ENCODE results near the gene NOL4L. TPM values are rescaled to one million over a fixed set of nuclear protein-coding genes. Genes with fewer than 3 reads are reported as not detected.
A peak's percentile ranks its signal among the peaks of the same experiment; 100 is the strongest.

NOL4L gene
- total RNA-seq, 2 donors from 2014 or later, result 39.6 to 50.7 TPM

DNA sequence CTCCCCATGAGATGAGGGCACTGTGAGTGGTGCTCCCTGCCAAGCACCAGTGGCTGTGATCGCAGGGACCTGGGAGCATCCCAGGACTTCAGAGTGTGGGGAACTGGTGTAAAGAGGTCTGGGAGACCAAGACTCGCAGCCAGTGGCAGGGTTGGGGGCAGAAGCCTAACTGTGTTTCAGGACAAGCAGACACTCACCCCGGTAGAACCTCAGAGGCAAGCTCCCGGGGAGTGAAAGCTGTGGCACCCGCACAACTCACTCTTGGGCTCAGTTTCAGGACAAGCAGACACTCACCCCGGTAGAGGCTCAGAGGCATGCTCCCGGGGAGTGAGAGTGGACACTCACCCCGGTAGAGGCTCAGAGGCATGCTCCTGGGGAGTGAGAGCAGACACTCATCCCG lies 114.2 kb downstream of the NOL4L start:
- no peak overlapping the region for H3K4me3 Mint-ChIP-seq
- Histone ChIP-seq H3K36me3 (ENCODE audit: control insufficient read depth, insufficient read depth, low read length) (peaks cover 42% of the 10 kb centered on the region), H3K4me3 (ENCODE audit: low read length) (no peak overlapping the region), H3K9ac (ENCODE audit: extremely low read depth, low read length, poor library complexity, severe bottlenecking) (no peak overlapping the region), H3K9me3 (ENCODE audit: control insufficient read depth, low read length) (no peaks in the 10 kb centered on the region), H3K4me1 (ENCODE audit: control insufficient read depth, insufficient read depth, low read length) (peaks cover 18% of the 10 kb centered on the region), H3K27ac (ENCODE audit: low read depth, low read length) (peak overlapping the region; percentile 60), H3K27me3 (ENCODE audit: control insufficient read depth, insufficient read depth, low read length, poor library complexity, severe bottlenecking) (no peaks in the 10 kb centered on the region)
- H3K27ac Mint-ChIP-seq, result peak overlapping the region; percentile 82
- peaks cover 32% of the 10 kb centered on the region for H3K36me3 Mint-ChIP-seq (ENCODE audit: low read depth)
- H3K27me3 Mint-ChIP-seq (ENCODE audit: insufficient read depth), result no peaks in the 10 kb centered on the region
- no peak for TF ChIP-seq CTCF (conservative IDR thresholded peaks at IDR 0.05)
- no peak for DNase-seq
- H3K4me1 Mint-ChIP-seq, result peaks cover 19% of the 10 kb centered on the region
- H3K9me3 Mint-ChIP-seq, result no peaks in the 10 kb centered on the region
- 91 to 100% methylated on average over 3 to 9 of the region's 9 CpGs for WGBS, 2 experiments (ENCODE audit: insufficient coverage in 1 of 2, insufficient read length in 1 of 2)

DNA sequence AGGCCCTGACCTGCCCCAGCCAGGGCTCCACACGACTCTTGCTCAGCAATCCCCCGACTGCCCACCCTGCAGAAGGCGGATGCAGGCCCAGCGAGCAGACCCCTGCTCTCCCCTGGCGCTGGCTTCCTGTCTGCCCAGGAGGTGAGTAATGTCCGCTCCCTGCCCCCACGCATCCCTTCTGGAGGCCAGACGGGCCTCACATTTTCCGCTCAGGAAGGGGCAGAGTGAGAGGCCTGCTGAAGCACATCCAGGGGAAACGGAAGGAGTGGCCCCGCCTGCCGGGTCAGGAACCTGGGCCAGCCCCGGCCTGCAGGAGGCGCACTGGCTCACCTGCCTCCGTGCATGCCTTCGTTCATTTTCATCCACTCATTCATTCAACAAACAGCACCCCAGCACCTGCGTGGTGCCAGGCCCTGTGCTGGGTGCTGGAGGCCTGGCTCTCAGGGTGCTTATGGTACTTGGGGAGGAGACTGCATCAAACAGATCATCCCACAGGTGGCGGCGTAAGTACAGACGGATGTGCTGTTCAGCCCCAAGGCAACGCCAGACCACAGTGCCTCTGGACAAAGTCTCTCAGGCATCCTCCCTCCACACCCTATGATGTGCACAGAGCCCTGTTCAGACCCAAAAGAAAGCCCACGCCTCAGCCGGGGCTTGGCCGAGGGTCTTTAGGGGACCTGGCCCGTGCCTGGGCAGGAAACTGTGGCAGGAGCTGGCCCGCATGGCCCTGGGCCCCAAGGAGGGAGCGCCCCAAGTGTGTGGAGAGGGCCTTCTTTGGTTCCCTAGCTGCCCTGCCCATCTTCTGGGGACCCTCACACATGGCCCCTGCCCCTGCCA lies 114.9 kb downstream of the NOL4L start:
- Histone ChIP-seq H3K4me3 (ENCODE audit: low read length) (no peak overlapping the region), H3K9me3 (ENCODE audit: control insufficient read depth, low read length) (no peaks in the 10 kb centered on the region), H3K4me1 (ENCODE audit: control insufficient read depth, insufficient read depth, low read length) (peaks cover 11% of the 10 kb centered on the region), H3K9ac (ENCODE audit: extremely low read depth, low read length, poor library complexity, severe bottlenecking) (no peak overlapping the region), H3K36me3 (ENCODE audit: control insufficient read depth, insufficient read depth, low read length) (peaks cover 46% of the 10 kb centered on the region), H3K27me3 (ENCODE audit: control insufficient read depth, insufficient read depth, low read length, poor library complexity, severe bottlenecking) (no peaks in the 10 kb centered on the region), H3K27ac (ENCODE audit: low read depth, low read length) (peak overlapping the region; percentile 60)
- peak; percentile 84 for TF ChIP-seq CTCF (conservative IDR thresholded peaks at IDR 0.05)
- H3K4me1 Mint-ChIP-seq, result peaks cover 17% of the 10 kb centered on the region
- no peak overlapping the region for H3K4me3 Mint-ChIP-seq
- no peaks in the 10 kb centered on the region for H3K9me3 Mint-ChIP-seq
- peaks cover 32% of the 10 kb centered on the region for H3K36me3 Mint-ChIP-seq (ENCODE audit: low read depth)
- H3K27me3 Mint-ChIP-seq (ENCODE audit: insufficient read depth), result no peaks in the 10 kb centered on the region
- peak overlapping the region; percentile 87 for H3K27ac Mint-ChIP-seq
- peak; percentile 88 for DNase-seq
- WGBS, 2 experiments (ENCODE audit: insufficient coverage in 1 of 2, insufficient read length in 1 of 2), result 78 to 86% methylated on average over 14 to 27 of the region's 27 CpGs

- no peaks in the 10 kb centered on the region for H3K27me3 Mint-ChIP-seq (ENCODE audit: insufficient read depth)
- H3K27ac Mint-ChIP-seq, result no peak overlapping the region
- peaks cover 32% of the 10 kb centered on the region for H3K36me3 Mint-ChIP-seq (ENCODE audit: low read depth)
- Histone ChIP-seq H3K4me1 (ENCODE audit: control insufficient read depth, insufficient read depth, low read length) (no peaks in the 10 kb centered on the region), H3K9ac (ENCODE audit: extremely low read depth, low read length, poor library complexity, severe bottlenecking) (no peak overlapping the region), H3K4me3 (ENCODE audit: low read length) (no peak overlapping the region), H3K36me3 (ENCODE audit: control insufficient read depth, insufficient read depth, low read length) (peaks cover 37% of the 10 kb centered on the region), H3K9me3 (ENCODE audit: control insufficient read depth, low read length) (no peaks in the 10 kb centered on the region), H3K27me3 (ENCODE audit: control insufficient read depth, insufficient read depth, low read length, poor library complexity, severe bottlenecking) (no peaks in the 10 kb centered on the region), H3K27ac (ENCODE audit: low read depth, low read length) (no peak overlapping the region)
- no peak overlapping the region for H3K4me3 Mint-ChIP-seq
- H3K4me1 Mint-ChIP-seq, result peaks cover 24% of the 10 kb centered on the region
- 93 to 100% methylated on average over 6 to 7 of the region's 7 CpGs for WGBS, 2 experiments (ENCODE audit: insufficient coverage in 1 of 2, insufficient read length in 1 of 2)
- TF ChIP-seq CTCF (conservative IDR thresholded peaks at IDR 0.05), result no peak
- no peaks in the 10 kb centered on the region for H3K9me3 Mint-ChIP-seq
- DNase-seq, result no peak
These were observed 116.3 kb downstream of the NOL4L start for GRCh38 chr20:32468860-32469259.

Data from endodermal cell (in vitro differentiated cells).